HepG2 (cell line): ENCODE data around the gene PDK2. TPM values are rescaled to one million over a fixed set of nuclear protein-coding genes. Genes with fewer than 3 reads are reported as not detected.

Source experiments
- ATAC-seq: fragments of 200-7000 bp; cut with Tn5 transposase; 3 replicates; pipeline ENCODE4 v1.9.1; 2020; ENCODE audit warnings: mild to moderate bottlenecking, moderate library complexity
- BruUV-seq: library from RNA; stranded (reverse); fragments of 400-500 nt; replicated peaks from 2 replicates; lab custom pipeline; 2021; lab: Mats Ljungman, UMichigan
- CTCF ChIA-PET: fragments of 300-600 bp; formaldehyde crosslinking; extraction: SDS; loops from one replicate; lab custom pipeline; 2021; ENCODE audit warnings: low total read pairs, inconsistent platforms, low intra/inter-chr PET ratio; lab: Yijun Ruan, JAX
- POLR2A ChIA-PET: fragments of 350-600 bp; sonication (Branson Sonifier 250); formaldehyde crosslinking; loops from one replicate; lab custom pipeline; 2020; ENCODE audit warnings: antibody characterized with exemption, inconsistent platforms; lab: Yijun Ruan, JAX
- DNase-seq: peaks from one replicate; pipeline ENCODE4 v3.0.0-alpha.2; 2015; ENCODE audit warnings: low spot score
- FAIRE-seq: peaks from 3 replicates; lab custom pipeline; 2011; peaks lifted over from hg19 to GRCh38; lab: Jason Lieb, UNC
- H2AFZ ChIP-seq: one replicate; pipeline ENCODE4 v1.6.1; 2011; ENCODE audit warnings: low read length, inconsistent platforms
- H3K27ac ChIP-seq: fragments of 300-600 bp; 3 replicates; pipeline ENCODE4 v1.8.0; 2011; ENCODE audit warnings: mixed run types, mild to moderate bottlenecking, mixed read lengths, low read length, inconsistent platforms; ENCODE audit not compliant: insufficient read depth; ENCODE audit errors: extremely low read length
- H3K27me3 ChIP-seq, 2 experiments: fragments of 200-600 bp in 1 of 2; 2 replicates in 1 of 2; 3 replicates in 1 of 2; pipeline versions ENCODE4 v1.6.0 to v1.8.0; 2011; ENCODE audit warnings: low read length in 2 of 2, mild to moderate bottlenecking in 2 of 2, moderate library complexity in 2 of 2, inconsistent platforms in 1 of 2; ENCODE audit not compliant: insufficient read depth in 2 of 2, control insufficient read depth in 1 of 2
- H3K36me3 ChIP-seq, 2 experiments: fragments of 200-600 bp in 1 of 2; replicated peaks in 1 of 2; 2 replicates in 1 of 2; 3 replicates in 1 of 2; pipeline versions ENCODE4 v1.5.1 to v1.8.0; 2011; ENCODE audit warnings: low read length in 2 of 2, inconsistent platforms in 1 of 2; ENCODE audit not compliant: insufficient read depth in 2 of 2, control insufficient read depth in 1 of 2
- H3K4me1 ChIP-seq: 2 replicates; pipeline ENCODE4 v1.5.1; 2012; ENCODE audit warnings: low read length, inconsistent platforms; ENCODE audit not compliant: insufficient read depth
- H3K4me2 ChIP-seq: 2 replicates; pipeline ENCODE4 v1.6.0; 2011; ENCODE audit warnings: low read depth, low read length, inconsistent platforms
- H3K4me3 ChIP-seq, 3 experiments: fragments of 200-600 bp in 1 of 3; sonication (generic), shearing (Covaris generic) in 1 of 3; replicated peaks in 1 of 3; 2 replicates each; pipeline ENCODE4 v1.5.1; 2011 to 2016; ENCODE audit warnings: low read length in 3 of 3, inconsistent platforms in 2 of 3, low read depth in 2 of 3, mild to moderate bottlenecking in 2 of 3, control low read depth in 1 of 3, mixed read lengths in 1 of 3; ENCODE audit not compliant: insufficient read depth in 1 of 3
- H3K79me2 ChIP-seq: one replicate; pipeline ENCODE4 v1.6.1; 2011; ENCODE audit warnings: low read length, inconsistent platforms; ENCODE audit not compliant: insufficient read depth
- H3K9ac ChIP-seq: 2 replicates; pipeline ENCODE4 v1.6.0; 2011; ENCODE audit warnings: mild to moderate bottlenecking, low read depth, low read length, inconsistent platforms; ENCODE audit not compliant: insufficient read depth
- H3K9me3 ChIP-seq: 2 replicates; pipeline ENCODE4 v1.5.1; 2012; ENCODE audit warnings: mild to moderate bottlenecking, low read length
- H4K20me1 ChIP-seq: 2 replicates; pipeline ENCODE4 v1.6.0; 2011; ENCODE audit warnings: inconsistent platforms, mild to moderate bottlenecking, low read length, moderate library complexity; ENCODE audit not compliant: insufficient read depth
- BCL6 ChIP-seq: IDR thresholded peaks from 2 replicates; pipeline ENCODE4 v1.6.1; 2016; ENCODE audit warnings: missing genetic modification reagents, missing compliant biosample characterization
- CREB1 ChIP-seq, 2 experiments: fragments of 450-650 bp in 1 of 2; IDR thresholded peaks; 2 replicates each; pipeline ENCODE4 v1.6.1; 2016 to 2017; ENCODE audit warnings: control low read depth in 1 of 2, mild to moderate bottlenecking in 1 of 2, missing compliant biosample characterization in 1 of 2, missing genetic modification characterization in 1 of 2
- DR1 ChIP-seq: sonication (generic); formaldehyde crosslinking; IDR thresholded peaks from 2 replicates; pipeline ENCODE4 v1.8.0; 2021; ENCODE audit warnings: mild to moderate bottlenecking, missing genetic modification reagents, inconsistent platforms
- FOSL1 ChIP-seq: sonication (generic); formaldehyde crosslinking; IDR thresholded peaks from 2 replicates; pipeline ENCODE4 v1.9.0; 2021; ENCODE audit warnings: missing genetic modification reagents, borderline replicate concordance
- HOXA5 ChIP-seq: sonication (generic); formaldehyde crosslinking; IDR thresholded peaks from 2 replicates; pipeline ENCODE4 v1.4.0; 2020; ENCODE audit warnings: missing genetic modification reagents
- IKZF1 ChIP-seq: fragments of 450-650 bp; IDR thresholded peaks from 2 replicates; pipeline ENCODE4 v1.7.1; 2016
- KAT8 ChIP-seq: IDR thresholded peaks from 2 replicates; pipeline ENCODE4 v1.6.1; 2016; ENCODE audit warnings: missing genetic modification reagents, missing compliant biosample characterization
- NFYB ChIP-seq: sonication (generic); formaldehyde crosslinking; IDR thresholded peaks from 2 replicates; pipeline ENCODE4 v1.4.0; 2020; ENCODE audit warnings: missing genetic modification reagents
- POLR2AphosphoS2 ChIP-seq: IDR thresholded peaks from 2 replicates; pipeline ENCODE4 v1.6.1; 2011; ENCODE audit warnings: low read depth, low read length, improper control_type of control experiment
- ZKSCAN8 ChIP-seq: IDR thresholded peaks from 2 replicates; pipeline ENCODE4 v1.6.1; 2016; ENCODE audit warnings: borderline replicate concordance, missing genetic modification reagents, missing compliant biosample characterization
- ZMYM3 ChIP-seq: sonication (generic); formaldehyde crosslinking; IDR thresholded peaks from 2 replicates; pipeline ENCODE4 v1.5.1; 2020; ENCODE audit warnings: mild to moderate bottlenecking, missing genetic modification reagents
- ZNF180 ChIP-seq: sonication (generic); formaldehyde crosslinking; IDR thresholded peaks from 2 replicates; pipeline ENCODE4 v1.4.0; 2020; ENCODE audit warnings: low read depth, missing genetic modification reagents, borderline replicate concordance
- ZNF264 ChIP-seq: sonication (generic); formaldehyde crosslinking; IDR thresholded peaks from 2 replicates; pipeline ENCODE4 v1.4.0; 2020; ENCODE audit warnings: missing genetic modification reagents
- ZNF274 ChIP-seq: sonication (generic); formaldehyde crosslinking; IDR thresholded peaks from 2 replicates; pipeline ENCODE4 v1.5.1; 2020; ENCODE audit warnings: mild to moderate bottlenecking, missing genetic modification reagents
- ZNF737 ChIP-seq: sonication (generic); formaldehyde crosslinking; IDR thresholded peaks from 2 replicates; pipeline ENCODE4 v1.5.0; 2020; ENCODE audit warnings: missing genetic modification reagents, mild to moderate bottlenecking, borderline replicate concordance
- WGBS: methylation state at CpG from one replicate; pipeline ENCODE4 v1.1.6; 2017; ENCODE audit warnings: low lambda C conversion rate; 5-methylcytosine and 5-hydroxymethylcytosine counted together
- in situ Hi-C: cut with HindIII; loops from 2 replicates; pipeline ENCODE4 v1.10.0; 2017; ENCODE audit warnings: low pct_unique_long_range_greater_than_20kb; ENCODE audit not compliant: extremely low pct_ligation_motif_present
- intact Hi-C: fragments of 100-400 bp; cut with micrococcal nuclease; formaldehyde crosslinking; loops from one replicate; pipeline ENCODE4 v1.10.0; 2022; ENCODE audit not compliant: unreplicated experiment
- polyA plus RNA-seq, 8 experiments: library from polyadenylated mRNA; depleted of rRNA in 3 of 8; stranded (reverse) in 7 of 8; unstranded in 1 of 8; fragments of >200 nt; fragmentation: Illumina TruSeq in 4 of 8; extraction: Trizol in 4 of 8; gene quantifications; 2 replicates each; pipeline versions ENCODE4 v1.2.1 to v1.2.3, GENCODE V29; 2011 to 2016; ENCODE audit warnings: low read depth in 4 of 8, missing spikeins in 1 of 8, mixed read lengths in 1 of 8; ENCODE audit not compliant: insufficient read depth in 1 of 8
- total RNA-seq, 5 experiments: library from RNA; depleted of rRNA; stranded (reverse); fragments of >200 nt; fragmentation: Illumina TruSeq; extraction: Trizol; gene quantifications; 2 replicates each; pipeline ENCODE4 v1.2.3, GENCODE V29; 2016; ENCODE audit warnings: low read depth in 1 of 5
- TF ChIP-seq, protein P1 (sequence below): sonication (generic); formaldehyde crosslinking; IDR thresholded peaks from 2 replicates; pipeline ENCODE4 v1.4.0; 2020; ENCODE audit warnings: missing genetic modification reagents

PDK2 gene
- total and polyA plus RNA-seq, 2 of the 13 experiments (the other 11 are each of a cell fraction or from before 2014, with no cell fraction given): 18.5 to 59.7 TPM

GRCh38 chr17:50141745-50142110 lies 46.6 kb downstream of the PDK2 start:
- peaks cover 56 to 72% of the 10 kb centered on the region in 2 experiments for H3K36me3 ChIP-seq
- ATAC-seq: no peak
- POLR2A ChIA-PET: no interaction called here

More at GRCh38 chr17:50141745-50142110, 46.6 kb downstream of the PDK2 start:
- WGBS: 95% methylated on average over 8 of the region's 8 CpGs
- Histone ChIP-seq H3K27me3 (no peaks in the 10 kb centered on the region), H4K20me1 (peaks cover 9% of the 10 kb centered on the region; the same call in 1 of the 2 replicates), H3K4me1 (peaks cover 28% of the 10 kb centered on the region), H3K4me2 (no peak overlapping the region), H3K9ac (no peak overlapping the region), H3K9me3 (no peaks in the 10 kb centered on the region), H3K79me2 (peaks cover 5% of the 10 kb centered on the region), H3K27ac (no peak overlapping the region), H3K4me3 (no peak overlapping the region), H2AFZ (no peak overlapping the region)
- no peak for FAIRE-seq
- no peak for DNase-seq
- in situ Hi-C loops: no loop called here
- no TSS peak for BruUV-seq
- CTCF ChIA-PET: no interaction called here
- intact Hi-C loops: no loop called here
- TF ChIP-seq FOSL1 (CRISPR knock-in tag) (no peak), DR1 (no peak), ZMYM3 (CRISPR knock-in tag) (no peak), HOXA5 (CRISPR knock-in tag) (no peak), BCL6 (no peak), NFYB (CRISPR knock-in tag) (no peak), KAT8 (CRISPR knock-in tag) (no peak), ZKSCAN8 (CRISPR knock-in tag) (no peak), ZNF180 (no peak), ZNF274 (CRISPR knock-in tag) (no peak), CREB1 (IDR thresholded peaks at IDR 0.05) (no peak), CREB1 (CRISPR knock-in tag; IDR thresholded peaks at IDR 0.05) (no peak), ZNF737 (CRISPR knock-in tag) (no peak), IKZF1 (no peak), ZNF264 (CRISPR knock-in tag) (no peak), POLR2AphosphoS2 (no peak)
- TF ChIP-seq, protein P1, sequence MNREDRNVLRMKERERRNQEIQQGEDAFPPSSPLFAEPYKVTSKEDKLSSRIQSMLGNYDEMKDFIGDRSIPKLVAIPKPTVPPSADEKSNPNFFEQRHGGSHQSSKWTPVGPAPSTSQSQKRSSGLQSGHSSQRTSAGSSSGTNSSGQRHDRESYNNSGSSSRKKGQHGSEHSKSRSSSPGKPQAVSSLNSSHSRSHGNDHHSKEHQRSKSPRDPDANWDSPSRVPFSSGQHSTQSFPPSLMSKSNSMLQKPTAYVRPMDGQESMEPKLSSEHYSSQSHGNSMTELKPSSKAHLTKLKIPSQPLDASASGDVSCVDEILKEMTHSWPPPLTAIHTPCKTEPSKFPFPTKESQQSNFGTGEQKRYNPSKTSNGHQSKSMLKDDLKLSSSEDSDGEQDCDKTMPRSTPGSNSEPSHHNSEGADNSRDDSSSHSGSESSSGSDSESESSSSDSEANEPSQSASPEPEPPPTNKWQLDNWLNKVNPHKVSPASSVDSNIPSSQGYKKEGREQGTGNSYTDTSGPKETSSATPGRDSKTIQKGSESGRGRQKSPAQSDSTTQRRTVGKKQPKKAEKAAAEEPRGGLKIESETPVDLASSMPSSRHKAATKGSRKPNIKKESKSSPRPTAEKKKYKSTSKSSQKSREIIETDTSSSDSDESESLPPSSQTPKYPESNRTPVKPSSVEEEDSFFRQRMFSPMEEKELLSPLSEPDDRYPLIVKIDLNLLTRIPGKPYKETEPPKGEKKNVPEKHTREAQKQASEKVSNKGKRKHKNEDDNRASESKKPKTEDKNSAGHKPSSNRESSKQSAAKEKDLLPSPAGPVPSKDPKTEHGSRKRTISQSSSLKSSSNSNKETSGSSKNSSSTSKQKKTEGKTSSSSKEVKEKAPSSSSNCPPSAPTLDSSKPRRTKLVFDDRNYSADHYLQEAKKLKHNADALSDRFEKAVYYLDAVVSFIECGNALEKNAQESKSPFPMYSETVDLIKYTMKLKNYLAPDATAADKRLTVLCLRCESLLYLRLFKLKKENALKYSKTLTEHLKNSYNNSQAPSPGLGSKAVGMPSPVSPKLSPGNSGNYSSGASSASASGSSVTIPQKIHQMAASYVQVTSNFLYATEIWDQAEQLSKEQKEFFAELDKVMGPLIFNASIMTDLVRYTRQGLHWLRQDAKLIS (CRISPR knock-in tag): no peak
